SU-DHL-6 (cell line): Measurements from ENCODE around the gene PARL.

Source experiments
- H2AFZ ChIP-seq: fragments of 200-600 bp; sonication (generic); 2 replicates; pipeline ENCODE4 v1.6.1; 2014; ENCODE audit warnings: low read depth, mild to moderate bottlenecking, moderate library complexity, mixed read lengths, antibody characterized with exemption, low read length; ENCODE audit not compliant: severe bottlenecking
- H3F3A ChIP-seq: fragments of 200-600 bp; shearing (Covaris generic); 2 replicates; pipeline ENCODE4 v1.6.0; 2016; ENCODE audit warnings: antibody characterized with exemption, mild to moderate bottlenecking; ENCODE audit not compliant: insufficient read depth
- H3K27ac ChIP-seq: fragments of 200-600 bp; sonication (generic); 2 replicates; pipeline ENCODE4 v1.5.1; 2016; ENCODE audit warnings: low read depth, mild to moderate bottlenecking, low read length, moderate library complexity, mixed read lengths
- H3K27me3 ChIP-seq: fragments of 200-600 bp; sonication (generic), shearing (Covaris generic); 2 replicates; pipeline ENCODE4 v1.6.0; 2014; ENCODE audit warnings: mild to moderate bottlenecking, low read length
- H3K36me3 ChIP-seq: fragments of 200-600 bp; sonication (generic); 2 replicates; pipeline ENCODE4 v1.6.1; 2014; ENCODE audit warnings: mild to moderate bottlenecking, low read length, mixed read lengths
- H3K4me2 ChIP-seq: fragments of 300-600, 200-600 bp; shearing (Covaris generic), sonication (generic); 2 replicates; pipeline ENCODE4 v1.6.0; 2014; ENCODE audit warnings: low read length, low read depth, mild to moderate bottlenecking; ENCODE audit not compliant: poor library complexity, severe bottlenecking
- H3K4me3 ChIP-seq: fragments of 200-600 bp; sonication (generic); 2 replicates; pipeline ENCODE4 v1.5.1; 2014; ENCODE audit warnings: antibody characterized with exemption, low read length, mild to moderate bottlenecking, mixed read lengths; ENCODE audit not compliant: insufficient read depth, poor library complexity, severe bottlenecking
- H3K79me2 ChIP-seq: fragments of 200-600 bp; sonication (generic); 2 replicates; pipeline ENCODE4 v1.6.1; 2014; ENCODE audit warnings: mild to moderate bottlenecking, low read length, moderate library complexity; ENCODE audit not compliant: insufficient read depth
- H3K9ac ChIP-seq: fragments of 200-600 bp; sonication (generic); 2 replicates; pipeline ENCODE4 v1.7.0; 2014; ENCODE audit warnings: mild to moderate bottlenecking, low read length
- H3K9me2 ChIP-seq: fragments of 200-600 bp; sonication (generic); replicated peaks from 2 replicates; pipeline ENCODE4 v1.6.1; 2014; ENCODE audit warnings: low read length; ENCODE audit not compliant: insufficient read depth
- H3K9me3 ChIP-seq: fragments of 200-600 bp; sonication (generic); 2 replicates; pipeline ENCODE4 v1.6.1; 2014; ENCODE audit warnings: low read length, mixed read lengths; ENCODE audit not compliant: insufficient read depth
- H4K20me1 ChIP-seq: fragments of 200-600 bp; sonication (generic); 2 replicates; pipeline ENCODE4 v1.6.1; 2014; ENCODE audit warnings: low read depth, mild to moderate bottlenecking, antibody characterized with exemption, low read length, moderate library complexity, mixed read lengths
- EZH2phosphoT487 ChIP-seq: fragments of 200-600 bp; sonication (generic), shearing (Covaris generic); conservative IDR thresholded peaks from 2 replicates; pipeline ENCODE4 v1.6.1; 2018; ENCODE audit warnings: mild to moderate bottlenecking, antibody characterized with exemption, low read length, moderate library complexity, mixed read lengths
- TF ChIP-seq, protein P1 (sequence below): fragments of 200-600 bp; sonication (generic); IDR thresholded peaks from one replicate; pipeline ENCODE4 v1.5.1; 2017; ENCODE audit warnings: antibody characterized with exemption, mild to moderate bottlenecking, low read length, moderate library complexity; ENCODE audit not compliant: insufficient read depth, poor library complexity, severe bottlenecking

The PARL gene

DNA sequence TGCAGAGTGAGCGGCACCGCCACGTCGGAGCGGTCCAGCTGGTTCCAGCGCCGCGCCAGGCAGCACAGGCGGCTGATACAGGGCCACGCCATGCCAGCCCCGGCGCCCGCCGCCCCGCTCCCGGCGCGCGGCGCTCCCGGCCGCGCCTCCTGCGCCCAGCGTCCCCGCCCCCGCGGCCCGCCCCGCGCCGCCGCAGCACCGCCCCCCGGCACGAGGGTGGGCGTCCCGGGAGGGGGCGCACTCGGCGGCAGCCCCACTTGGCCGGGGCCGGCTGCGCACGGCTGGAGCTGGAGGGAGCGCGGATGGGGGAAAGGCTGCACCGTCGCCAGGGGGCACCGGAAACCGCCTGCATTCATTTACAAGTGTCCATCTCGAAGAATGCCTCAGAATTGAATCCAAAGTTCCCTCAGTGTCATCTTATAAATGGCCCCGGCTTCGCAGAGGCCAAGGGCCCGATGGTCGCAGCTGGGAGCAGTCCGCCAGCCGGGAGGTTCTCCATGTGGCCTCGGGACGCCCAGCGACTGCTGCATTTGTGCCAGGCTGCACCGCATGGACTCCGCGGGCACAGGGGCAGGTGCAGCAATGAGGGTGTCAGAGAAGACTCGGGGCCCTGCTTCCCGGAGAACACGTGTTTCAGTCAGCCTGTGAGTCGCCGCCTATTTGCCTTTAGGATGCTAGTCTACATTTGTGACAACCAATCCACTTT, 59.1 kb downstream of the PARL start, which contains the start of gene MAP6D1:
TSS of gene MAP6D1 (minus strand) at position 122 of the 706 bp plus-strand sequence. CDS start at position 92, 30 bp downstream.
- Histone ChIP-seq H3K27me3 (no peaks in the 10 kb centered on the region), H3K79me2 (no peaks in the 10 kb centered on the region), H3K9me3 (no peaks in the 10 kb centered on the region), H2AFZ (peak within 1 kb of the TSS; percentile 96), H3K4me2 (peak within 1 kb of the TSS; percentile 67), H3K36me3 (no peaks in the 10 kb centered on the region), H3K9me2 (no peaks in the 10 kb centered on the region), H3K27ac (peak within 1 kb of the TSS; percentile 42), H3F3A (peaks cover 10% of the 10 kb centered on the region), H4K20me1 (no peaks in the 10 kb centered on the region), H3K9ac (peak within 1 kb of the TSS; percentile 63), H3K4me3 (peak within 1 kb of the TSS; percentile 59)
- TF ChIP-seq, protein P1, sequence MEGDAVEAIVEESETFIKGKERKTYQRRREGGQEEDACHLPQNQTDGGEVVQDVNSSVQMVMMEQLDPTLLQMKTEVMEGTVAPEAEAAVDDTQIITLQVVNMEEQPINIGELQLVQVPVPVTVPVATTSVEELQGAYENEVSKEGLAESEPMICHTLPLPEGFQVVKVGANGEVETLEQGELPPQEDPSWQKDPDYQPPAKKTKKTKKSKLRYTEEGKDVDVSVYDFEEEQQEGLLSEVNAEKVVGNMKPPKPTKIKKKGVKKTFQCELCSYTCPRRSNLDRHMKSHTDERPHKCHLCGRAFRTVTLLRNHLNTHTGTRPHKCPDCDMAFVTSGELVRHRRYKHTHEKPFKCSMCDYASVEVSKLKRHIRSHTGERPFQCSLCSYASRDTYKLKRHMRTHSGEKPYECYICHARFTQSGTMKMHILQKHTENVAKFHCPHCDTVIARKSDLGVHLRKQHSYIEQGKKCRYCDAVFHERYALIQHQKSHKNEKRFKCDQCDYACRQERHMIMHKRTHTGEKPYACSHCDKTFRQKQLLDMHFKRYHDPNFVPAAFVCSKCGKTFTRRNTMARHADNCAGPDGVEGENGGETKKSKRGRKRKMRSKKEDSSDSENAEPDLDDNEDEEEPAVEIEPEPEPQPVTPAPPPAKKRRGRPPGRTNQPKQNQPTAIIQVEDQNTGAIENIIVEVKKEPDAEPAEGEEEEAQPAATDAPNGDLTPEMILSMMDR: peak; percentile 23
- TF ChIP-seq EZH2phosphoT487: no peak

DNA sequence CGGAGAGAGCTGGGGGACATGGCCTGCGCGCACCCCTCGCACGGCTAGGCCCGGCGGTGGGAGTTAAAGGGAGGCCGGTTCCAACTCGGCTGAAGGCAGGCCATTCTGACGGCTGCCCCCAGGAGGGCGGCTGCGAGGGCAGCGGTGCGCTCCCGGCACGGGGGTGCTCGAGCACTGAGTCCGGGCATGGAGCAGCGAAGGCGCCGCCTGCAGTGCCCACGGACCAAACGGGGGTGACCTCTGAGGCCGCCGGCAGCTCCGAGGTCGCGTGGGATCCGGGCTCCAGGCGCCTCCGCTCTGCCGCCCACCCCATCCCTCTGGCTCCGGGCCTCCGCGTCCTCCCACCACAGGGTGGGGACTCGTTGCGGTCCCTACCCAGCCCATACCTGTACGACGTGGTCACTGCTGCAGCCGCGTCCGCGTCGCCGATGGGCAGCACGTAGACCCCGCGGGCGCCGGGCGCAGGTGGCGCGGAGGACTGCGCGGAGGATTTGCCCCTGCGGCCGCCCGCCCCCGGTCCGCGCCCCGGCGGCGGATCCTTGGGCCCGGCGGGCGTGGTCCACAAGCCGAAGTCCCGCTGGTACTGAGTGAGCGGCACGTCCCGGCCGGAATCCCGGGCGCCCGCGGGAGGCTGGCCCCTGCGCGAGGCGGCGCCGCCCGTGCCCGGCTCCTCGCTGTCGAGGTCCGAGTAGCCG, 59.8 kb downstream of the PARL start:
- Histone ChIP-seq H3F3A (peaks cover 10% of the 10 kb centered on the region), H3K27me3 (no peaks in the 10 kb centered on the region), H3K4me3 (peak overlapping the region; percentile 59), H3K9ac (peak overlapping the region; percentile 63), H3K9me3 (no peaks in the 10 kb centered on the region), H3K36me3 (no peaks in the 10 kb centered on the region), H4K20me1 (no peaks in the 10 kb centered on the region), H3K79me2 (no peaks in the 10 kb centered on the region), H3K9me2 (no peaks in the 10 kb centered on the region), H3K27ac (no peak overlapping the region), H3K4me2 (peak overlapping the region; percentile 67), H2AFZ (peak overlapping the region; percentile 84)
- TF ChIP-seq EZH2phosphoT487: no peak
- TF ChIP-seq, protein P1: no peak

GRCh38 chr3:183823963-183824362, 60.7 kb downstream of the PARL start:
- Histone ChIP-seq H3K27ac (no peak overlapping the region), H4K20me1 (no peaks in the 10 kb centered on the region), H3K9ac (no peak overlapping the region), H3K36me3 (no peaks in the 10 kb centered on the region), H3K4me2 (peak overlapping the region; percentile 67), H3K9me3 (no peaks in the 10 kb centered on the region), H3K27me3 (no peaks in the 10 kb centered on the region), H3F3A (peaks cover 10% of the 10 kb centered on the region), H3K79me2 (no peaks in the 10 kb centered on the region), H2AFZ (no peak overlapping the region), H3K9me2 (no peaks in the 10 kb centered on the region), H3K4me3 (no peak overlapping the region)
- TF ChIP-seq, protein P1: no peak
- no peak for TF ChIP-seq EZH2phosphoT487
